ENCODE data around the gene TMEM170A.
"Not testable (repeated sequence)": the region's sequence is repeated elsewhere in the genome, so short reads cannot be mapped to it uniquely, and the experiment has no call there.

The TMEM170A gene

GRCh38 chr16:75481475-75481874 lies 17.0 kb upstream of the TMEM170A start:
- no peak for DNase-seq (ENCODE audit: low read depth in 2 of 2)

DNA sequence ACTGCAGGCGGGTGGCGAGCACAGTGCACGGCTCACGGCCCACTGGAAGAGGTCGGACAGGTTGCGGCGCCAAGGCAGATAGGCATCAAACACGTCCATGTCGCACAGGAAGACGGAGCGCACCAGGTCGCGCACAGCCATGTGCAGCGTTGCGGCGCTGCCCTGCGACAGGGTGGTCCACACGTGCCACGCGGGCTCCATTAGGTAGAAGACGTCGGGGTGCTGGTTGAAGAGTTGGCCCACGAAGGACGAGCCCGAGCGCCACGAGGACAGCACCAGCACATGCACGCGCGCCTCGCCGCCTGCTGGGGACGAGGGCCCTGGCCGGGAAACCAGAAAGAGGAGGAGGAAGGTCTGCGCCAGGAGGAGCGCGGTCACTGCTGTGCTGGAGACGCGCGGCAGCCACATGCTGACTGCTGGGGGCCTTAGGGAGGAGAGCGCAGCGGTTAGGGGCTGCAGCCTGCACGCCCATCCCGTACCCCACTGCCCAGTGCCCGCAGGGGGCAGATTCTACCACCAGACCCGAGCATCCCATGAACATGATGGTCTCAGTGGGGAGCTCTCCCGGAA lies 15.0 kb upstream of the TMEM170A start:
- no peak for DNase-seq (ENCODE audit: low read depth in 2 of 2)

- no peak for DNase-seq (ENCODE audit: low read depth in 2 of 2)
Measured at GRCh38 chr16:75478480-75479345, 14.2 kb upstream of the TMEM170A start.

DNA sequence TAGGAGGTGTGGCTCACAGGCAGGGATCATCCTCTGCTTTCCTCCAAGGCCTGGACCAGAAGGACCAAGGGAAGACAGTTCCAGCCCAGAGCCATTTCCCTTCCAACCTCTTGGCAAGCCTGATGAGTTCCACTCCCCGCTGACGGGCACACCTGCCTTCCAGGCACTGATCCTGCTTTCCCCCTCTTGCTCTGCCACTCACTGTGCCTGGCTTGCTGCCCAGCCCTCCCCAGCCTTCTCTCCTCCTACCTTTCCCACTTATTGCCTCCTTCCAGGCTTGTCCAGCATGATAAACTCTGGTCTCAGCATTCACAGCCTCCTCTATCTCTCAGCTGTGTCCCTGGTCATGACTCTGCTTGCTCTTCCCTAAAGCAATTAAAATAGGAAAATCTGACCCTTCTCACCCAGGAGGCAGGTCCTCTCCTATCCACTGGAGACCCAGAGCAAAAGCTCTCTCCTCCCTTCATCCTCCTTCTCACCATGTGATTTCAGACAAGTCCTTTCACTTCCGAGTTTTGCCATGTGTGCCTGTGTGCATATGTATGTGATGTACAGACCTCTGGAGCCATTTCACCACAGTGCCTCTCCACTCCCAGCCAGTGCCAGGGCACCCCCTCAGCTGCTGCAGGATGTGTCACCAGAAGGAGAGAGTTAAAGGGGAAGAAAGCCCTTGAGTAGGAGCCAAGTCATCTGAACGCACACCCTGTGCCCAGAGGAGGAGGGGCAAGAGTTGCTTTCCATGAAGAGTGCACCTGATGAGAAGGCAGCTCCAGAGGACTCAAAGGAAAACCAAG lies 13.4 kb upstream of the TMEM170A start:
- no peak for DNase-seq (ENCODE audit: low read depth in 2 of 2)

DNA sequence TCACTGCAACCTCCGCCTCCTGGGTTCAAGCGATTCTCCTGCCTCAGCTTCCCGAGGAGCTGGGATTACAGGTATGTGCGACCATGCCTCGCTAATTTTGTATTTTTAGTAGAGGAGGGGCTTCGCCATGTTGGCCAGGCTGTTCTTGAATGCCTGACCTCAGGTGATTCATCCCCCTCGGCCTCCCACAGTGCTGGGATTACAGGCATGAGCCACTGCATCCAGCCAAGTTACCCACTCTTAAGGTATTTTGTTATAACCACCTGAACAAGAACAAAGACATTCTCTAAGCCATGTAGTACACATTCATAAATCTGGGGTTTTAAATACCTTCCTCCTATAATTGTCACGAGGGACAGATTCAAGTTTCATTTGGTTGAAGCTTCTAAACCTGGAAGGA lies 12.3 kb upstream of the TMEM170A start:
- no peak for DNase-seq (ENCODE audit: low read depth in 2 of 2)

DNA sequence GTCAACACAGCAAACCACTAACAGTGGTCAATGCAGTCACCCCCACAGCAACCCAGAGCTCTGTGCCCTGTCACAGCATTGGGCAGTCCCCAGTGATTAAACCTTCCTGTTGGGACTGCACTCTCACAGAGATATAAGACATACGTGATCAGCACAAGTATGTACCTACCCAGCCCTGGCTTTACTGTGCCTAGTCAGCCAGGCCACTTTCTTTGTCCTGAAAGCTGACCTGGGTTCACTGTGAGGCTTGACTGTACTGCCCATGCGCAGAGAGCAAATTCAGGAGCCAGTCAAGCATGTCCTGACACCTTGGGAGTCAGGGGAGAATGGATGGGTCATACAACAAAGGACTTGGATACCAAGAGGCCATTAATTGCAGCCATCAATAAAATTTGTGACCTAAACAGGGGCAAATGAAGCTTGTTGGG lies 10.9 kb upstream of the TMEM170A start:
- DNase-seq (ENCODE audit: low read depth in 2 of 2), result no peak

DNA sequence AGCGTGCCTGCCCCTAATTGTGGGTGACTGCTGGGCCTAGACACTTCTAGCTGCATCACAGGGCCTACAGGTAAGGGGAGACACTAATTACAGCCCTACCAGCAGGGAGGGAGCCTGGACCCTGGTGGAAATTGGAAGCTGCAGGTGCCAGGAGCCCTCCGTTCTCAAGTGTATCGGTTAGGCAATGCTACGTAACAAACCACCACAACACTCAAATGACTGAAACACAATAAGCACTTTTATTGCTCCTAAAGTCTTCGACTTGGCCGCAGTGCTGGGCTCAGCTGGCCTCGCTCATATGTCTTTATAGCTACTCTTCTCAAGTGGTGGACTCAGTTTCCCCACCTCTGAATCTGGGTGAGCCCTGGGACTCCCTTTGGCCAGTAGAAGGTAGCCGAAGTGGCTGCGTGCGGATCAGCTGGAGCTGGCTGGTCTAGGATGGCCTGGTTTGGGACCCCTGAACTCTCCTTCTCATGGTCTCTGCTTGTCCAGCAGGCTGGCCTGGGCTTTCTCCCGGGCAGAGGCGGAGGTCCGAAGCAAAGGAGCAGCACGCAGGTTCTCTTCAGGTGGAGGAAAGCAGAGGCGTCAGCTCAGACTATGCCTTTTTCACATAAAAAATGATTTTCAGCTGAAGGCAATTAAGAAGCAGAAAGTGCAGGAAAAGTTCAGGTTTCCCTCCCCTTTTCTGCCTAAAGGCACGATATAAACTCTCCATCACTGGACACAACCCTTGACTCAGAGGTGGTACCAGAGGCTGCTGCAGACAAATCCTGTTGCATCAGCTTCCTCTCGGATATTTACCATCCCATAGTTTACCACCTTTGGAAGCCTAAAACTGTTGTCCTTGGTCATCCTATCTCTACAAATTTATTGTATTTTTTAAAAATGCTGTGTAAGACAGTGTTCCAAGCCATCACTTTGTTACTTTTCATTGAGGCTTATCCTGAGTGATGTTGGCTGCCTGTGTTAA lies 8.7 kb upstream of the TMEM170A start:
- no peak for DNase-seq (ENCODE audit: low read depth in 2 of 2)

GRCh38 chr16:75471723-75472633 lies 7.5 kb upstream of the TMEM170A start:
- no peak for DNase-seq (ENCODE audit: low read depth in 2 of 2)

- no peak for DNase-seq (ENCODE audit: low read depth in 2 of 2)
Measured at GRCh38 chr16:75466760-75467159, 2.3 kb upstream of the TMEM170A start.

- not testable (repeated sequence) for DNase-seq (ENCODE audit: low read depth in 2 of 2)
Measured at GRCh38 chr16:75463389-75464121, 934 bp downstream of the TMEM170A start.

- DNase-seq (ENCODE audit: low read depth in 2 of 2), result no peak
Measured at GRCh38 chr16:75462806-75463205, 1.7 kb downstream of the TMEM170A start.

DNA sequence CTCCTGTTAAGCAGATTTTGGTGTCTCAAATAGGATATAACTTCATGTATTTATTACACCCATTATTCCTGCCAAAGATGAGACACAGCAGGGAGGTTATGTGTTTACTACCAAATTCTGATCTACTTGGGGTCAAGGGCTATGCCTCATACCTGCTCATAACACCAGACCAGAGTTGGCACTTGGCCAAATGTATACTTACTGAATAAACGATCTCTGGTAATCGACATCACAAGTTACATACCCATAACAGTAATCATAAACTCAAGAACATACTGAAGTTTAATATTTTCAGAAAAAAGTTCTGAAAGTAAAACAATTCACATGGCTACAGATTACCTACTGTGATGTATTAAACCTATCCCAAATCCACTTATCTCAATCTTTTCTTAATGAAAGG lies 2.9 kb downstream of the TMEM170A start:
- DNase-seq (ENCODE audit: low read depth in 2 of 2), result no peak

DNA sequence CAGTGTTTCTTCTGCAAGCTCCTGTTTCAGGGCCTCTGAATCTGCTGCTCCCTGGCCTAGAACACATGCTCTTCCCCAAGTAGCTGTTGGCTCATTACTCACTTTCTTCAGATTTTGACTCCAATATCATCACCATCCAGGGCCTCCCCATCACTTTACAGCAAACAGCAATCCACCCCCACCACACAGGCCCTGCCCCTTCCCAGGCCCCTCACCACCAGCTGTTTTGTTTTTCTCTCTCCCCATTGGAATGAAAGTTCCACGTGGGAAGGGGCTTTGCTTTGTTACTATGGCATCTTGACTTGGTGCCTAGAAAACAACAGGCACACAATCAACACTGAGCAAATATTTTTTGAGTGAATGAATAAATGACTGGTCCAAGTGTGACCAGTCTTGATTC lies 4.0 kb downstream of the TMEM170A start:
- DNase-seq (ENCODE audit: low read depth in 2 of 2), result no peak

- no peak for DNase-seq (ENCODE audit: low read depth in 2 of 2)
Measured at GRCh38 chr16:75459691-75460090, 4.8 kb downstream of the TMEM170A start.

DNA sequence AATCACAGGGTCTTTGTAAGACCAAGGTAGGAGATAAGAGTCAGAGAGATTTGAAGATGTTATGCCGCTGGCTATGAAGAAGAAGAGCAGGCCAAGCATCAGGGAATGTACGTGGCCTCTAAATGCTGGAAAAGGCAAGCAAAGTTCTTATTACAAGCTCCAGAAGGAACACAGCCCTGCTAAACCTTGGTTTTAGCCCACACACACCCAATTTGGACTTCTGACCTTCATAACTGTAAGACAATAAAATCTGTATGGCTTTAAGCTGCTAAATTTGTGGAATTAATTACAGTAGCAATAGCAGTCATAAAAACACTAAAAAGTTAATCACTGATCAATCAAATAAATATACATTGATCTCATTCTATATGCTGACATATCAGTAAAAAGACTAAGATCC lies 6.0 kb downstream of the TMEM170A start:
- no peak for DNase-seq (ENCODE audit: low read depth in 2 of 2)

- no peak for DNase-seq (ENCODE audit: low read depth in 2 of 2)
Measured at GRCh38 chr16:75458029-75458428, 6.5 kb downstream of the TMEM170A start.

- no peak for DNase-seq (ENCODE audit: low read depth in 2 of 2)
Measured at GRCh38 chr16:75457485-75458021, 6.9 kb downstream of the TMEM170A start.

GRCh38 chr16:75456971-75457370 lies 7.5 kb downstream of the TMEM170A start:
- no peak for DNase-seq (ENCODE audit: low read depth in 2 of 2)

DNA sequence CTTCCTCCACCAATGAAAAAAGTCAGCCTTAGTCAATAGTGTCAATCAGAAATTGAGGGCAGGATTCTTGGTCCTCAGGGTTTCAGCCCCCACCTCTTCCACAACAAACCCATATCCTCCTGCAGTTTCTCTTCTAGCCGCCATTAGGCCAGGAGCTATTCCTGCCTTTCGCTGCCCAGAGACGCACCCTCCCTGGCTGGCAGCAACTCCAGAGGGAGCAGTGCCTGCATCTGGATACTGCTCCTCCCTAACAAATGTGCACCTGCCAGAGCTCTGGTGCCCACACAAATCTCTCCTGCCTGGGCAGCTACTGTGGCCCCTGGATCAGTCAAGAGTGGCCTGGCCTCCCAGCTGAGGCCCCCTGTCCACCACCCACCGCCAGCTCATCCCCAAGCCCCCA lies 8.0 kb downstream of the TMEM170A start:
- DNase-seq (ENCODE audit: low read depth in 2 of 2), result not testable (repeated sequence)
